ENCODE data around the gene SLC1A5. TPM values are rescaled to one million over a fixed set of nuclear protein-coding genes. Genes with fewer than 3 reads are reported as not detected.

The SLC1A5 gene
- 91.4 and 137 TPM in 2 replicates for total RNA-seq (ENCODE audit: low replicate concordance)
- long read RNA-seq, transcript SLC1A5-203 (8 exons, 2,882 nt): major isoform, 21 of 46 reads
- long read RNA-seq, transcript SLC1A5-205 (7 exons, 2,031 nt): minor isoform, 7 of 46 reads
- long read RNA-seq, partial matches to known transcripts: 15 of 46 reads
- long read RNA-seq, other reads (novel, unspliced or antisense): 2 of 46 reads

DNA sequence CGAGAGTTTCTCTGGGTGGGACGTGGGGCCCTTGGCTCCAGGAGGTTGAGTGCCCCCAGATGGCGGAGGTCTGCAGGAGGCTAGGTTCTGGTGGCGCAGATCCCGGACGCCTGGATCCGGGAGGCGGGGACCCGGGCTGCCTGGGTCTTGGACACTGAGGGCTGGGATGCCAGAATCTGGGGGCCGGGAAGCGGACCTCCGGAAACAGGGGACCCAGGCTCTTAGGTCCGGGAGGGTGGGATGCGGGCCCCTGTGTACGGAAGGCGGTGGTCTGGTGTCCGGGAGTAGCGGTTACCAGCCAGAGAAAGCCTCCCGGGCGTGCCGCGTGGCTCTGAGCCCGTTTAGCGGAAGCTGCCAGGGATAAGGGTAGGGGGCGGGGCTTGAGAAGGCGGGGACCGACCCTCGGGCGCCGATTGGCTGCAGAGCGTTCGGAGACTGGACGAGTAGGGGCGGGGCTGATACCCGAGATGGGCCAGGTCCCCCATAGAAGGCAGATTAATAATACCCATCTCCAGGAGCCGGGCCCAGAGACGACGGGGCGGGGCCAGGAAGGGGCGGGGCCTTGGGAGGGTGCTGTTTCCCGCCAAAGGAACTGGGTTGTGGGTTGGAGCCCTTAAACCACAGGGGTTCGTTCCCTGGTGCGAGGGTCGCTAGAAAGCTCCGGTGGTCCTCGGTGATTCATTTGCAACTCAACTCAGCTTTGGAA, at the start of gene SLC1A5:
Gene SLC1A5 (minus strand): TSS at position 333 of the 706 bp plus-strand sequence. CDS start 629 bp downstream, outside the sequence.
- peaks cover 39% of the 10 kb centered on the region for H3K4me1 Mint-ChIP-seq (ENCODE audit: unreplicated experiment)
- H3K36me3 Mint-ChIP-seq: peaks cover 3% of the 10 kb centered on the region
- no peaks in the 10 kb centered on the region for H3K27me3 Mint-ChIP-seq
- TF ChIP-seq, protein P1, sequence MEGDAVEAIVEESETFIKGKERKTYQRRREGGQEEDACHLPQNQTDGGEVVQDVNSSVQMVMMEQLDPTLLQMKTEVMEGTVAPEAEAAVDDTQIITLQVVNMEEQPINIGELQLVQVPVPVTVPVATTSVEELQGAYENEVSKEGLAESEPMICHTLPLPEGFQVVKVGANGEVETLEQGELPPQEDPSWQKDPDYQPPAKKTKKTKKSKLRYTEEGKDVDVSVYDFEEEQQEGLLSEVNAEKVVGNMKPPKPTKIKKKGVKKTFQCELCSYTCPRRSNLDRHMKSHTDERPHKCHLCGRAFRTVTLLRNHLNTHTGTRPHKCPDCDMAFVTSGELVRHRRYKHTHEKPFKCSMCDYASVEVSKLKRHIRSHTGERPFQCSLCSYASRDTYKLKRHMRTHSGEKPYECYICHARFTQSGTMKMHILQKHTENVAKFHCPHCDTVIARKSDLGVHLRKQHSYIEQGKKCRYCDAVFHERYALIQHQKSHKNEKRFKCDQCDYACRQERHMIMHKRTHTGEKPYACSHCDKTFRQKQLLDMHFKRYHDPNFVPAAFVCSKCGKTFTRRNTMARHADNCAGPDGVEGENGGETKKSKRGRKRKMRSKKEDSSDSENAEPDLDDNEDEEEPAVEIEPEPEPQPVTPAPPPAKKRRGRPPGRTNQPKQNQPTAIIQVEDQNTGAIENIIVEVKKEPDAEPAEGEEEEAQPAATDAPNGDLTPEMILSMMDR (conservative IDR thresholded peaks at IDR 0.05): no peak
- peak within 1 kb of the TSS; percentile 95 for H3K27ac Mint-ChIP-seq
- H3K9me3 Mint-ChIP-seq: peaks cover 4% of the 10 kb centered on the region
- DNase-seq (ENCODE audit: extremely low spot score, unreplicated experiment): peak; percentile 98
- peak within 1 kb of the TSS; percentile 97 for H3K4me3 Mint-ChIP-seq

DNA sequence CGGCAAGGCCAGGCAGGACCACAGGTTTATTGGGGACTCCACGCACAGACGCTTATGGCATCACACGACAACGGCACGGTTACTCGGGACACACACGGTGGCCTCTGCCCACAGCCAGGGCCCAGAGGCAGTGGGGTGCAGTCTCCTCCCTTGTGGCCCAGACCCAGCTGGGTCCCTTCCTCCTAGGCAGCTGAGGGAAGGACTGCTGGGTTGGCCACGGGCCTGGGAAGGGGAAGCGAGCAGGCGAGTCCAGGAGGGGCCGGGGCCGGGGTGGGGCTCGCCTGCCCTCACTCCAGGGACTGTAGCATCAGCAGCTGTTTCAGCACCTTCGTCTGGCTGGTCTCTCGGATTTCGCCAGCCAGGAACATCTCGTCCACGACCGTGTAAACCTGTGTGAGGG, 49.8 kb upstream of the SLC1A5 start:
- no peak for DNase-seq (ENCODE audit: extremely low spot score, unreplicated experiment)
- Mint-ChIP-seq H3K36me3 (peaks cover 3% of the 10 kb centered on the region), H3K4me3 (no peak overlapping the region), H3K9me3 (no peaks in the 10 kb centered on the region), H3K27me3 (no peaks in the 10 kb centered on the region), H3K27ac (peak overlapping the region; percentile 75), H3K4me1 (ENCODE audit: unreplicated experiment) (no peaks in the 10 kb centered on the region)
- TF ChIP-seq, protein P1 (conservative IDR thresholded peaks at IDR 0.05): no peak

DNA sequence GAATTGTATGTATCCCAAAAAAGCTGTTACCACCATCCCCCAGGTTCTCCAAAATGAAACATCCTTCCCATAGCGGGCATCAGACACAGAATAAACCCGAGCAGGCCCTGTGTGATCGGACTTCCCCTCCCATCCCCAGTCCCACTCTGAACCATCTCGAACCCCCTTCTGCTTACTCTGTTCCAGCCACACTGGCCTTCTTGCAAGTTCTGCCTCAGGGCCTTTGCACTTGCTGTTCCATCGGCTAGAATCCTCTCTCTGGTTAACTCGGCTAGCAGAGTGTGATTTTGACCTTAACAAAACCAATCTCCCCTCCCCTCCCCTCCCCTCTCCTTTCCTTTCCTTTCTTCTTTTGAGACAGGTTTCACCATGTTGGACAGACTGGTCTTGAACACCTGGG, 46.6 kb upstream of the SLC1A5 start:
- H3K9me3 Mint-ChIP-seq: no peaks in the 10 kb centered on the region
- peaks cover 1% of the 10 kb centered on the region for H3K36me3 Mint-ChIP-seq
- H3K4me1 Mint-ChIP-seq (ENCODE audit: unreplicated experiment): no peaks in the 10 kb centered on the region
- TF ChIP-seq, protein P1 (conservative IDR thresholded peaks at IDR 0.05): no peak
- no peak overlapping the region for H3K27ac Mint-ChIP-seq
- H3K4me3 Mint-ChIP-seq: no peak overlapping the region
- H3K27me3 Mint-ChIP-seq: no peaks in the 10 kb centered on the region
- DNase-seq (ENCODE audit: extremely low spot score, unreplicated experiment): no peak

DNA sequence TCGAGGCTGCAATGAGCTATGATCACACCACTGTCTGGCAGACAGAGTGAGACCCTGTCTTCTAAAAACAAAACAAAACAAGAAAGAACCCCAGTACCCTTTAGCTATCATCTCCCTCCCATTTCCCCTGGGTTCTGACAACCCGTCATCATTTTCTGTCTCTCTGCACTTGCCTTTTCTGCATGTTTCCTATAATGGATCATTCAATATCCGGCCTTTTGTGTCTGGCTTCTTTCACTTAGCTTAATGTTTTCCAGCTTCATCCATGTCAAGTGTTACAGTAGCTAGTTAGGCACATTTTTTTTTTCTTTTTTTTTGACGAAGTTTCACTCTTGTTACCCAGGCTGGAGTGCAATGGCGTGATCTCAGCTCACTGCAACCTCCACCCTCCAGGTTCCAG, 45.7 kb upstream of the SLC1A5 start:
- no peaks in the 10 kb centered on the region for H3K27me3 Mint-ChIP-seq
- H3K36me3 Mint-ChIP-seq: no peaks in the 10 kb centered on the region
- H3K4me3 Mint-ChIP-seq: no peak overlapping the region
- TF ChIP-seq, protein P1 (conservative IDR thresholded peaks at IDR 0.05): no peak
- H3K4me1 Mint-ChIP-seq (ENCODE audit: unreplicated experiment): no peaks in the 10 kb centered on the region
- H3K27ac Mint-ChIP-seq: no peak overlapping the region
- no peaks in the 10 kb centered on the region for H3K9me3 Mint-ChIP-seq
- DNase-seq (ENCODE audit: extremely low spot score, unreplicated experiment): no peak

DNA sequence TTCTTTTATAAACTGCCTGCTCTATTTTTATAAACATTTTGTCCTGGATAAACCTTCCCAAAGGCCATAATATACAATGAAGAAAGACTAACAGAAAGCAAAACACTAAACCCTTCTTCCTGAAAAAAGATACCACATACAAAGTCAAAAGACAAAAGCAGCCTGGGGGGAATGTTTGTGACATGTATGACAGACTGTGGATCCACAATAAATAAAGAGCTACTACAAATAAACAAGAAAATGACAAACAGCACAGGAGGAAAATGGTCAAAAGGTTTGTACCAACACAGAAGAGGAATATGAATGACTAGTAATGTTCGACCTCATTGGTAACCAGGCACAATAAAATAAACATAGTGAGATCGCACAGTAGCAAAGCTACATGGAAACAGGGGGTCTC, 42.5 kb upstream of the SLC1A5 start:
- TF ChIP-seq, protein P1 (conservative IDR thresholded peaks at IDR 0.05): no peak

More for the DNA sequence above, 42.5 kb upstream of the SLC1A5 start:
- H3K27ac Mint-ChIP-seq: no peak overlapping the region
- H3K36me3 Mint-ChIP-seq: no peaks in the 10 kb centered on the region
- no peaks in the 10 kb centered on the region for H3K9me3 Mint-ChIP-seq
- peaks cover 7% of the 10 kb centered on the region for H3K4me1 Mint-ChIP-seq (ENCODE audit: unreplicated experiment)
- H3K27me3 Mint-ChIP-seq: no peaks in the 10 kb centered on the region
- no peak overlapping the region for H3K4me3 Mint-ChIP-seq
- DNase-seq (ENCODE audit: extremely low spot score, unreplicated experiment): no peak
